GM12892 (cell line): ENCODE results near the gene TAX1BP3.

ENCODE experiments used
- POLR2A ChIP-seq: IDR thresholded peaks from 2 replicates; pipeline ENCODE4 v1.6.1; 2011; ENCODE audit warnings: low read depth, low read length, control low read depth
- TAF1 ChIP-seq: IDR thresholded peaks from 2 replicates; pipeline ENCODE4 v1.6.1; 2011; ENCODE audit warnings: low read depth, mild to moderate bottlenecking, control low read depth, low read length, borderline replicate concordance

GRCh38 chr17:3715296-3715695 is 46.9 kb upstream of the TAX1BP3 start:
- TF ChIP-seq POLR2A (no peak), TAF1 (no peak)
